GM12875 (cell line): ENCODE measurements around the gene RBMS1.

Experiments used
- H3K4me3 ChIP-seq: one replicate; pipeline ENCODE4 v1.5.1; 2011; ENCODE audit warnings: low read depth, low read length, control low read depth
- TF ChIP-seq, protein P1 (sequence below): IDR thresholded peaks from 2 replicates; pipeline ENCODE4 v1.5.1; 2011; ENCODE audit warnings: low read depth, mild to moderate bottlenecking, control low read depth, inconsistent platforms, low read length, moderate library complexity, borderline replicate concordance; ENCODE audit not compliant: insufficient read depth

Gene RBMS1

GRCh38 chr2:160533482-160533881, 39.9 kb upstream of the RBMS1 start:
- TF ChIP-seq, protein P1, sequence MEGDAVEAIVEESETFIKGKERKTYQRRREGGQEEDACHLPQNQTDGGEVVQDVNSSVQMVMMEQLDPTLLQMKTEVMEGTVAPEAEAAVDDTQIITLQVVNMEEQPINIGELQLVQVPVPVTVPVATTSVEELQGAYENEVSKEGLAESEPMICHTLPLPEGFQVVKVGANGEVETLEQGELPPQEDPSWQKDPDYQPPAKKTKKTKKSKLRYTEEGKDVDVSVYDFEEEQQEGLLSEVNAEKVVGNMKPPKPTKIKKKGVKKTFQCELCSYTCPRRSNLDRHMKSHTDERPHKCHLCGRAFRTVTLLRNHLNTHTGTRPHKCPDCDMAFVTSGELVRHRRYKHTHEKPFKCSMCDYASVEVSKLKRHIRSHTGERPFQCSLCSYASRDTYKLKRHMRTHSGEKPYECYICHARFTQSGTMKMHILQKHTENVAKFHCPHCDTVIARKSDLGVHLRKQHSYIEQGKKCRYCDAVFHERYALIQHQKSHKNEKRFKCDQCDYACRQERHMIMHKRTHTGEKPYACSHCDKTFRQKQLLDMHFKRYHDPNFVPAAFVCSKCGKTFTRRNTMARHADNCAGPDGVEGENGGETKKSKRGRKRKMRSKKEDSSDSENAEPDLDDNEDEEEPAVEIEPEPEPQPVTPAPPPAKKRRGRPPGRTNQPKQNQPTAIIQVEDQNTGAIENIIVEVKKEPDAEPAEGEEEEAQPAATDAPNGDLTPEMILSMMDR, result no peak
- no peak overlapping the region for H3K4me3 ChIP-seq

DNA sequence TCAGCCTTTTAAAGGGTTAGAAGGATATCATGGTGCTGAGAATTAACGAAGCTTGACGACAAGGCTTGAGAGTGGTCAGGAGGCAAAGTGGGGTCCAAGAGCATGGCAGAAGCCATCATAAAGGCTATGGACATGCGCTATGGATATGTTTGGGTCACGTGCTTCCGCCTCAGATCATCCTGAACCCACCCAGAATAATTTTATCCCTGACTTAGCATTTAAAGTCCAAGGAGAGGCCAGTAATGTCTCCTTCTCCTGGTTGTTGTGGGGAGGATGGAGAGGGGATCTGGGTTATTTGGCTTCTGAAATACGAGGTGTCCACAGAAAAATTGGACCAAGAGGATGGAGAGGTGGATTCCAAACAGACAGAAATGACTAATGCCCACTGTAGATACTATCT, 38.8 kb upstream of the RBMS1 start:
- no peak overlapping the region for H3K4me3 ChIP-seq
- TF ChIP-seq, protein P1, result no peak

- TF ChIP-seq, protein P1, result no peak
- H3K4me3 ChIP-seq, result no peak overlapping the region
Observed at GRCh38 chr2:160522951-160523710, 29.5 kb upstream of the RBMS1 start.

- TF ChIP-seq, protein P1, result no peak
- no peak overlapping the region for H3K4me3 ChIP-seq
Observed at GRCh38 chr2:160517731-160518130, 24.1 kb upstream of the RBMS1 start.

DNA sequence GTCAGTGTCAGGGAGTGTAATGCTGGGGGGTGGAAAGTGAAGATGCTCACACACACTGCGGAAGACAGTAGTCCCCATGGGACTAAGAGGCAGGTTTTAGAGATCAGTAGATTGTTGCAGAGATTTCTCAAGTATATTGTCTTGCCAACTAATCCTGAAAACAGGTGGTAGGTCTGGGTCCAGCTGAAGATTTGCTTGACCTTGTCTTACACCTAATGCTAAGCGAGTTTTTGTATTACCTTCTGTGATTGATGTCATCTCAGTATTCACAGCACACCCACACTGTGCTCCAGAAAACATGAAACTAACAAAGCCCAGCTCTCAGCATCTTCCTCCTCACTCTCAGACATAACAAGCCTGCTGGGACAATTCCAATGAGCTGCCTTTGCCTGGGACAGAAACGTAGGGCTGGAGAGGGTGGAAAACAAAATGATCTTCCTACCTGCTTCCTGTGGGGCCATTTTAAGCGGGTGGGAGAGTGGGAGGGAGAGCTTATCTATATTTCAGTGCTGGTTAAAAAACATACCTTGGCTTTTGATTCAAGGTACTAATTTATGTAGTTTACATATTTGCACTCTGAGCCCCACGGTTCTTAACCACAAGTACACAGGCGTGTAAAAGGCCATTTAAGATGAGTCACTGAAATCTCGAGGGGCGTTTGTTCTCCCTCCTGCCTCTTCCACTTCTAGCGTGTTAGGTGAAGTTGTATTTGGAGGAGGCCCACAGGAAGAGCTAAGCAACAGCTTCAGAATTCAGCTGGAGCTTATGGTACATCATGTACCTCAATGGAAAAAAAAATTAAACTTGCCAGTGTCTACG, 23.1 kb upstream of the RBMS1 start:
- H3K4me3 ChIP-seq, result no peak overlapping the region
- TF ChIP-seq, protein P1, result no peak

GRCh38 chr2:160515120-160515519, 21.5 kb upstream of the RBMS1 start:
- H3K4me3 ChIP-seq, result no peak overlapping the region
- TF ChIP-seq, protein P1, result no peak
